Measurements from ENCODE around the gene RASGEF1C. TPM values are rescaled to one million over a fixed set of nuclear protein-coding genes. Genes with fewer than 3 reads are reported as not detected.

The RASGEF1C gene
- total RNA-seq, 1 donor: under 0.01 TPM

- no peak for TF ChIP-seq CTCF (IDR thresholded peaks at IDR 0.05; ENCODE audit: extremely low read depth, low read depth, low read length)
- peak; percentile 84 for DNase-seq (ENCODE audit: insufficient read length, low spot score, missing footprints)
Measured at GRCh38 chr5:180214870-180215770, 6.1 kb upstream of the RASGEF1C start.

GRCh38 chr5:180213657-180214207 is 4.7 kb upstream of the RASGEF1C start:
- H3K4me2 ChIP-seq (ENCODE audit: insufficient read depth, low read length): no peak overlapping the region
- peaks cover 2% of the 10 kb centered on the region for H3K9me3 ChIP-seq (ENCODE audit: low read depth, low read length)
- H3K4me3 ChIP-seq (ENCODE audit: insufficient read depth, low read length): no peak overlapping the region
- DNase-seq (ENCODE audit: insufficient read length, low spot score, missing footprints): no peak
- no peak overlapping the region for H3K27ac ChIP-seq (ENCODE audit: low read depth, low read length)
- no peaks in the 10 kb centered on the region for H3K36me3 ChIP-seq (ENCODE audit: insufficient read depth, low read length)
- no peak for TF ChIP-seq CTCF (IDR thresholded peaks at IDR 0.05; ENCODE audit: extremely low read depth, low read depth, low read length)
- H4K20me1 ChIP-seq (ENCODE audit: insufficient read depth, low read length): no peaks in the 10 kb centered on the region
- no peaks in the 10 kb centered on the region for H3K79me2 ChIP-seq (ENCODE audit: insufficient read depth, low read length)
- H3K27me3 ChIP-seq (ENCODE audit: insufficient read depth, low read length): no peaks in the 10 kb centered on the region
- H2AFZ ChIP-seq (ENCODE audit: low read length): no peak overlapping the region
- no peaks in the 10 kb centered on the region for H3K4me1 ChIP-seq (ENCODE audit: insufficient read depth, low read length)

More at GRCh38 chr5:180214870-180215770, 6.1 kb upstream of the RASGEF1C start:
- H3K27me3 ChIP-seq (ENCODE audit: insufficient read depth, low read length): no peaks in the 10 kb centered on the region
- no peaks in the 10 kb centered on the region for H3K79me2 ChIP-seq (ENCODE audit: insufficient read depth, low read length)
- H3K4me1 ChIP-seq (ENCODE audit: insufficient read depth, low read length): no peaks in the 10 kb centered on the region
- no peaks in the 10 kb centered on the region for H4K20me1 ChIP-seq (ENCODE audit: insufficient read depth, low read length)
- no peak overlapping the region for H3K4me3 ChIP-seq (ENCODE audit: insufficient read depth, low read length)
- no peak overlapping the region for H3K4me2 ChIP-seq (ENCODE audit: insufficient read depth, low read length)
- no peak overlapping the region for H2AFZ ChIP-seq (ENCODE audit: low read length)
- H3K9me3 ChIP-seq (ENCODE audit: low read depth, low read length): peaks cover 2% of the 10 kb centered on the region
- H3K36me3 ChIP-seq (ENCODE audit: insufficient read depth, low read length): no peaks in the 10 kb centered on the region
- no peak overlapping the region for H3K27ac ChIP-seq (ENCODE audit: low read depth, low read length)

- no peak for DNase-seq (ENCODE audit: insufficient read length, low spot score, missing footprints)
- H3K9me3 ChIP-seq (ENCODE audit: low read depth, low read length): peaks cover 2% of the 10 kb centered on the region
- H3K4me3 ChIP-seq (ENCODE audit: insufficient read depth, low read length): no peak overlapping the region
- peaks cover 4% of the 10 kb centered on the region for H3K27me3 ChIP-seq (ENCODE audit: insufficient read depth, low read length)
- no peaks in the 10 kb centered on the region for H3K79me2 ChIP-seq (ENCODE audit: insufficient read depth, low read length)
- H3K27ac ChIP-seq (ENCODE audit: low read depth, low read length): no peak overlapping the region
- H4K20me1 ChIP-seq (ENCODE audit: insufficient read depth, low read length): no peaks in the 10 kb centered on the region
- H2AFZ ChIP-seq (ENCODE audit: low read length): no peak overlapping the region
- H3K4me1 ChIP-seq (ENCODE audit: insufficient read depth, low read length): no peaks in the 10 kb centered on the region
- no peak overlapping the region for H3K4me2 ChIP-seq (ENCODE audit: insufficient read depth, low read length)
- TF ChIP-seq CTCF (IDR thresholded peaks at IDR 0.05; ENCODE audit: extremely low read depth, low read depth, low read length): no peak
- H3K36me3 ChIP-seq (ENCODE audit: insufficient read depth, low read length): no peaks in the 10 kb centered on the region
Measured at GRCh38 chr5:180213256-180213600, 4.2 kb upstream of the RASGEF1C start.
